Peyer's patch (tissue), 4 donors: ENCODE measurements around the gene CCK. TPM values are rescaled to one million over a fixed set of nuclear protein-coding genes. Genes with fewer than 3 reads are reported as not detected.

Experiments used
- DNase-seq, 3 donors: peaks; one replicate each; pipeline ENCODE4 v3.0.0-alpha.2; 2017 to 2019
- H3K27ac ChIP-seq, 4 donors: fragments of 200-600 bp; sonication (generic); one replicate each; pipeline ENCODE4 v1.5.1; 2016 to 2019
- H3K27me3 ChIP-seq, 2 donors: fragments of 200-600 bp; sonication (generic); one replicate each; pipeline ENCODE4 v1.5.1; 2019
- H3K36me3 ChIP-seq, 3 donors: fragments of 200-600 bp; sonication (generic); one replicate each; pipeline ENCODE4 v1.5.1; 2016 to 2019
- H3K4me1 ChIP-seq, 4 donors: fragments of 200-600 bp; sonication (generic); one replicate each; pipeline ENCODE4 v1.5.1; 2016 to 2019
- H3K4me3 ChIP-seq, 4 donors: fragments of 200-600 bp; sonication (generic); 1 replicate in 3 of 4; 2 replicates in 1 of 4; pipeline ENCODE4 v1.5.1; 2016 to 2019; ENCODE audit warnings: mild to moderate bottlenecking in 1 of 4
- H3K9me3 ChIP-seq, 4 donors: fragments of 200-600 bp; sonication (generic); one replicate each; pipeline ENCODE4 v1.5.1; 2016 to 2019; ENCODE audit warnings: mild to moderate bottlenecking in 1 of 4
- POLR2A ChIP-seq, 2 donors: fragments of 450-650 bp; IDR thresholded peaks; one replicate each; pipeline ENCODE4 v1.5.1; 2017; ENCODE audit warnings: antibody characterized with exemption in 2 of 2, mild to moderate bottlenecking in 2 of 2, moderate library complexity in 2 of 2
- total RNA-seq, 4 donors: library from RNA; depleted of rRNA; stranded (reverse); fragments of >200 nt; gene quantifications; one replicate each; pipeline ENCODE4 v1.1.0, GENCODE V29; 2016
- TF ChIP-seq, protein P1 (sequence below), 6 experiments: fragments of 450-650 bp in 4 of 6; fragments of 200-600 bp in 2 of 6; sonication (generic) in 1 of 6; IDR thresholded peaks; one replicate each; pipeline ENCODE4 v1.5.1; 2017 to 2019; ENCODE audit warnings: antibody characterized with exemption in 6 of 6, mild to moderate bottlenecking in 3 of 6, moderate library complexity in 1 of 6

Gene CCK
- total RNA-seq, 4 donors from 2014 or later: 3.5 TPM; not detected in 3

DNA sequence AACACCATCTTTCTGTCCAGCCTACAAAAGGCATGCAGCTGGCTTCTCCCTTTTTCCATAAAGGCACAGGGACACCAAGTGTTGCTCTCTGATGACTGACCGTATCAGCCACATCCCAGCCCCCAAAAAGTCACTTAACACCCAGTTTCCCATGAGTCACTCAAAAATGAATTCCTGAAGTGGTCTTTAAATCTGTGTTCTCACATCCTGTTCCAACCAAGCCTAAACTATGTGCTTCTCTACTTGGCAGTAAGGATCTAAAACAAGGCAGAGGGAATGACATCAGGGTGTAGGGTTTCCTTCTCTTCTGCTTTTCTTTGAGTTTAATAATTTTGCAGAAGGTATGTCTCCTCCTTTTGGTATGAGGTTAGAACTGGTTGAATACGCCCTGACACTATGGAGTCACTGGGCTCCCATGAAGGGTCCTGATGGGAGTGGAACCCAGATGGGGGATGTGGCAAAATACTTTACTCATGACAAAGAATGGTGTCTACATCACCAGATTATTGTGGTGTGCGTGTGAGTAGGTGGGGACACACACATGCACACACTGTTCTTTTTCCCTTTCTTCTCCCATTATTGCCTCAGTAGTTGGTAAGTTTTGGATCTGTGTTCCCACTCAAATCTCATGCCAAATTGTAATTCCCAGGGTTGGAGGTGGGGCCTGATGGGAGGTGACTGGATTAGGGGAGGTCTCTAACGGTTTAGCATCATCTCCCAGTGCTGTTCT is 35.6 kb upstream of the CCK start:
- no peak overlapping the region for H3K27ac ChIP-seq
- no peak overlapping the region for H3K4me3 ChIP-seq
- no peaks in the 10 kb centered on the region for H3K4me1 ChIP-seq
- DNase-seq: no peak
- no peaks in the 10 kb centered on the region for H3K27me3 ChIP-seq
- H3K36me3 ChIP-seq: no peaks in the 10 kb centered on the region
- H3K9me3 ChIP-seq: no peaks in the 10 kb centered on the region
- TF ChIP-seq, protein P1, sequence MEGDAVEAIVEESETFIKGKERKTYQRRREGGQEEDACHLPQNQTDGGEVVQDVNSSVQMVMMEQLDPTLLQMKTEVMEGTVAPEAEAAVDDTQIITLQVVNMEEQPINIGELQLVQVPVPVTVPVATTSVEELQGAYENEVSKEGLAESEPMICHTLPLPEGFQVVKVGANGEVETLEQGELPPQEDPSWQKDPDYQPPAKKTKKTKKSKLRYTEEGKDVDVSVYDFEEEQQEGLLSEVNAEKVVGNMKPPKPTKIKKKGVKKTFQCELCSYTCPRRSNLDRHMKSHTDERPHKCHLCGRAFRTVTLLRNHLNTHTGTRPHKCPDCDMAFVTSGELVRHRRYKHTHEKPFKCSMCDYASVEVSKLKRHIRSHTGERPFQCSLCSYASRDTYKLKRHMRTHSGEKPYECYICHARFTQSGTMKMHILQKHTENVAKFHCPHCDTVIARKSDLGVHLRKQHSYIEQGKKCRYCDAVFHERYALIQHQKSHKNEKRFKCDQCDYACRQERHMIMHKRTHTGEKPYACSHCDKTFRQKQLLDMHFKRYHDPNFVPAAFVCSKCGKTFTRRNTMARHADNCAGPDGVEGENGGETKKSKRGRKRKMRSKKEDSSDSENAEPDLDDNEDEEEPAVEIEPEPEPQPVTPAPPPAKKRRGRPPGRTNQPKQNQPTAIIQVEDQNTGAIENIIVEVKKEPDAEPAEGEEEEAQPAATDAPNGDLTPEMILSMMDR (IDR thresholded peaks at IDR 0.05): no peak
- no peak for TF ChIP-seq POLR2A (IDR thresholded peaks at IDR 0.05)

DNA sequence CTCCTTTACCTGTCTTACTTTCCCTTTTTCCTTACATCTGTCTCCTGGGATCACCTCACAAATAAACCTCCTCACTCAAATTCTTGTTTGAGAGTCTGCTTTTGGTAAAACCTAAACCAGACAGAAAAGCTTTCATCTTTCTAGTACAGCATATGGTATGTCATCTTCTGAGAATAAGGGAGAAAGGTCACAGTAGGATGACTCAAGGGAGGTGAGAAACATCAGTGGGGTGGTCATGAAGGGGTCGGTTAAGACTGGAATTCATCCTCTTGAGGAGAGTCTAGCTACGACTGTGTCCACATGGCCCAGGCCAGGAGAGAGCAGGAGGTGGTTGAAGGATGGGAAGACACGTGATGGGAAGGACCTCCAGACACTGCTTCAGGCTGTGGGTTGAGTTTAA is 34.8 kb upstream of the CCK start:
- no peak for DNase-seq
- TF ChIP-seq POLR2A (IDR thresholded peaks at IDR 0.05): no peak
- TF ChIP-seq, protein P1 (IDR thresholded peaks at IDR 0.05): no peak
- H3K27ac ChIP-seq: no peak overlapping the region
- H3K27me3 ChIP-seq: no peaks in the 10 kb centered on the region
- no peaks in the 10 kb centered on the region for H3K4me1 ChIP-seq
- no peak overlapping the region for H3K4me3 ChIP-seq
- H3K36me3 ChIP-seq: no peaks in the 10 kb centered on the region
- no peaks in the 10 kb centered on the region for H3K9me3 ChIP-seq

- Histone ChIP-seq H3K27me3 (no peaks in the 10 kb centered on the region), H3K4me3 (no peak overlapping the region), H3K27ac (no peak overlapping the region), H3K36me3 (no peaks in the 10 kb centered on the region), H3K9me3 (no peaks in the 10 kb centered on the region), H3K4me1 (no peaks in the 10 kb centered on the region)
- TF ChIP-seq, protein P1 (IDR thresholded peaks at IDR 0.05): no peak
- no peak for TF ChIP-seq POLR2A (IDR thresholded peaks at IDR 0.05)
- peak in 1 of 3 donors; percentile 47 for DNase-seq
Measured at GRCh38 chr3:42300013-42300412, 34.0 kb upstream of the CCK start.

- Histone ChIP-seq H3K27ac (no peak overlapping the region), H3K4me3 (no peak overlapping the region), H3K27me3 (no peaks in the 10 kb centered on the region), H3K36me3 (no peaks in the 10 kb centered on the region), H3K9me3 (no peaks in the 10 kb centered on the region), H3K4me1 (no peaks in the 10 kb centered on the region)
- TF ChIP-seq, protein P1 (IDR thresholded peaks at IDR 0.05): no peak
- no peak for TF ChIP-seq POLR2A (IDR thresholded peaks at IDR 0.05)
- no peak for DNase-seq
Measured at GRCh38 chr3:42298259-42298658, 32.3 kb upstream of the CCK start.

DNA sequence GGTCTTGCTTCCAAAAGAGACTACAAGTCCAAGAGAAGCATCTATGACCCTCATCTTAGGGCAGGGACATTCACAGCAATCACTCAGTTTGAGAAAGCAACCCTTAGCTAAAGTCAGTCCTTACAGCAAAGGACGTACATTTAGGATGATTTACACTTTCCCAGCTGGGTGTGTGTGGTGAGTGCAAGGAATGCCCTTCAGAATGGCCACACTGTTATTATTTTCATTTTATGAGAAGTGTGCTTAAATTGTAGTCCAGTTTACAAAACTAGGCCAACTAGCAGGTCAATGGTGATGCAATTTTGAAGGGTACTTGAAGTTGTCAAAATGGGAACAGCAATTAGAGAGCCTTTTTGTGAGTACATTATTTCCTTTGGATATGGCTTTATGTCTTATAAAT is 26.0 kb upstream of the CCK start:
- TF ChIP-seq, protein P1 (IDR thresholded peaks at IDR 0.05): no peak
- H3K36me3 ChIP-seq: no peaks in the 10 kb centered on the region
- H3K4me1 ChIP-seq: no peaks in the 10 kb centered on the region
- DNase-seq: no peak
- no peaks in the 10 kb centered on the region for H3K27me3 ChIP-seq
- no peak overlapping the region for H3K4me3 ChIP-seq
- no peak overlapping the region for H3K27ac ChIP-seq
- no peaks in the 10 kb centered on the region for H3K9me3 ChIP-seq
